ENCODE results near the gene VAPB.

DNA sequence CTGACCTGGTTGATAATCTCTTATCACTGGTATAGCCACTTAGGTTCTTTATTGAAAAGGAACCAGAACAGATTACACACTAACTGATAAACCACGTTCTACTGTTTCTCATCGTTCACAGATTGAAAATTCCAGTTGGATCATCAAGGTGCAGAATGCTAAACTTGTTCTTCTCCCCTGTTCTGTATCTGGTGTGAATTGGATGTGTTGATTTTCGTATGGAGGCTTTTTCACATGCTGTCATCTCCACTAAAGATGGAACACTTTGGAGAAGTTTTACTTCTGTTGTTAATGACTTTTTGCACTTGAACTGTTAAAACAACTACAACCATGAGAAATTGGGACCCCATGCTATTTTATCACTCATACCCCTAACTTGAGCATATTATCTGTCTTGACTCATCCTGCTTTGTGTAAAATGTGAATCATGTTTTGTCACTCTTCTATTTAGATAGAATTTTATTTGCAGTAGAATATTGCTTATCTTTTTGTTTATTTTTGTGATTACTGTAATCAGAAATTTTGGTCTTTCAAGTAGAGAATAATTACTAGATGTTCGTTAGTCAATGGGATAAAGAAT is 17.5 kb downstream of the VAPB start:
- TF ChIP-seq POLR2A (IDR thresholded peaks at IDR 0.05) = no peak
- TF ChIP-seq CTCF (IDR thresholded peaks at IDR 0.05) = no peak
